Non-pigmented ciliary epithelial cell (primary cell): ENCODE results near the gene SNX5.

Experiments
- DNase-seq: peaks from one replicate; pipeline ENCODE4 v3.0.0-alpha.2; 2010; ENCODE audit warnings: low read depth

Gene SNX5

GRCh38 chr20:17992847-17993513 is 24.4 kb upstream of the SNX5 start:
- no peak for DNase-seq

GRCh38 chr20:17992224-17992637 is 23.6 kb upstream of the SNX5 start:
- DNase-seq, result no peak

GRCh38 chr20:17990278-17990972 is 21.8 kb upstream of the SNX5 start:
- DNase-seq, result no peak

- no peak for DNase-seq
Observed at GRCh38 chr20:17987988-17988387, 19.4 kb upstream of the SNX5 start.

GRCh38 chr20:17985388-17986018 is 16.9 kb upstream of the SNX5 start:
- no peak for DNase-seq

GRCh38 chr20:17976305-17976704 is 7.7 kb upstream of the SNX5 start:
- DNase-seq, result no peak

- no peak for DNase-seq
Observed at GRCh38 chr20:17972121-17972520, 3.5 kb upstream of the SNX5 start.

GRCh38 chr20:17971300-17972013 is 2.9 kb upstream of the SNX5 start:
- DNase-seq, result peak; percentile 56

- DNase-seq, result peak; percentile 55
Observed at GRCh38 chr20:17969884-17970409, 1.4 kb upstream of the SNX5 start.

GRCh38 chr20:17969278-17969883 is 787 bp upstream of the SNX5 start:
- no peak for DNase-seq

GRCh38 chr20:17967521-17968365 is 851 bp downstream of the SNX5 start:
- no peak for DNase-seq

GRCh38 chr20:17966432-17967310 is 1.9 kb downstream of the SNX5 start:
- DNase-seq, result no peak

GRCh38 chr20:17965042-17965697 is 3.4 kb downstream of the SNX5 start:
- DNase-seq, result no peak

- no peak for DNase-seq
Observed at GRCh38 chr20:17964632-17965031, 4.0 kb downstream of the SNX5 start.

GRCh38 chr20:17964073-17964472 is 4.5 kb downstream of the SNX5 start:
- no peak for DNase-seq

- no peak for DNase-seq
Observed at GRCh38 chr20:17963114-17963897, 5.3 kb downstream of the SNX5 start.

- DNase-seq, result no peak
Observed at GRCh38 chr20:17961587-17961940, 7.0 kb downstream of the SNX5 start.

- DNase-seq, result no peak
Observed at GRCh38 chr20:17960927-17961586, 7.5 kb downstream of the SNX5 start.
